ENCODE measurements around the gene KRT72. TPM values are rescaled to one million over a fixed set of nuclear protein-coding genes. Genes with fewer than 3 reads are reported as not detected.
A peak's percentile ranks its signal among the peaks of the same experiment; 100 is the strongest.

Gene KRT72
- total RNA-seq, 5 donors from 2014 or later (not counting 1 experiment from before 2014, with no cell fraction given), result 10.1 to 52.7 (median 28.7) TPM

- H3K27me3 ChIP-seq (replicated peaks in 1 of 2; ENCODE audit: control insufficient read depth in 2 of 2, extremely low read depth in 1 of 2, insufficient read depth in 2 of 2, low read length in 1 of 2), result peaks cover 0 to 7% of the 10 kb centered on the region in 2 experiments
- peak overlapping the region in 1 of 2 donors; percentile 39 for H3K27ac Mint-ChIP-seq
- peaks cover 5 to 35% (median 9%) of the 10 kb centered on the region in 3 donors for H3K4me1 Mint-ChIP-seq
- no peaks in the 10 kb centered on the region for H3K36me3 ChIP-seq (ENCODE audit: control insufficient read depth in 2 of 2, extremely low read depth in 1 of 2, insufficient read depth in 1 of 2, low read length in 1 of 2)
- no peak overlapping the region for H3K27ac ChIP-seq (ENCODE audit: low read length)
- ChIA-PET CTCF (interaction anchor here (0.6 to 1.1 kb wide), 2 partner anchors 20 to 405 kb away, joined by 3 to 8 read pairs; no protein-coding TSS in a partner anchor), POLR2A (no interaction called here)
- ATAC-seq (replicated peaks in 1 of 4) (no peak), DNase-seq (peak in 1 of 35 experiments; percentile 15)
- no peaks in the 10 kb centered on the region for H3K9me3 Mint-ChIP-seq
- peaks cover 0 to 57% of the 10 kb centered on the region in 2 experiments for H3K4me1 ChIP-seq (ENCODE audit: control insufficient read depth in 1 of 2, extremely low read depth in 1 of 2, insufficient read depth in 2 of 2, low read length in 2 of 2)
- no peak overlapping the region for H3K4me3 Mint-ChIP-seq
- H3K36me3 Mint-ChIP-seq, result no peaks in the 10 kb centered on the region
- H3K9me3 ChIP-seq, result no peaks in the 10 kb centered on the region
- WGBS (ENCODE audit: insufficient coverage), result 63% methylated on average over 4 of the region's 4 CpGs
- H3K27me3 Mint-ChIP-seq, result peaks cover 19 to 20% of the 10 kb centered on the region in 2 donors
- H3K4me3 ChIP-seq (ENCODE audit: control insufficient read depth in 1 of 2, extremely low read depth in 1 of 2, low read length in 1 of 2), result no peak overlapping the region
Observed at GRCh38 chr12:52559979-52560378, 41.3 kb downstream of the KRT72 start.

- Histone ChIP-seq H3K4me1 (ENCODE audit: control insufficient read depth in 1 of 2, extremely low read depth in 1 of 2, insufficient read depth in 2 of 2, low read length in 2 of 2) (peaks cover 0 to 67% of the 10 kb centered on the region in 2 experiments), H3K9me3 (no peaks in the 10 kb centered on the region), H3K36me3 (ENCODE audit: control insufficient read depth in 2 of 2, extremely low read depth in 1 of 2, insufficient read depth in 1 of 2, low read length in 1 of 2) (no peaks in the 10 kb centered on the region), H3K4me3 (ENCODE audit: control insufficient read depth in 1 of 2, extremely low read depth in 1 of 2, low read length in 1 of 2) (no peak overlapping the region), H3K27ac (ENCODE audit: low read length) (peak overlapping the region; percentile 27), H3K27me3 (replicated peaks in 1 of 2; ENCODE audit: control insufficient read depth in 2 of 2, extremely low read depth in 1 of 2, insufficient read depth in 2 of 2, low read length in 1 of 2) (peaks cover 0 to 5% of the 10 kb centered on the region in 2 experiments)
- WGBS (ENCODE audit: insufficient coverage), result 50% methylated on average over 2 of the region's 8 CpGs
- H3K27me3 Mint-ChIP-seq, result peaks cover 15 to 26% of the 10 kb centered on the region in 2 donors
- H3K27ac Mint-ChIP-seq, result peak overlapping the region in 1 of 2 donors; percentile 32
- DNase-seq (peak in 2 of 35 experiments; percentile 12 to 44), ATAC-seq (replicated peaks in 1 of 4) (peak in 1 of 4 experiments; percentile 32)
- CTCF ChIA-PET, result no interaction called here
- POLR2A ChIA-PET, result no interaction called here
- no peaks in the 10 kb centered on the region for H3K36me3 Mint-ChIP-seq
- H3K9me3 Mint-ChIP-seq, result no peaks in the 10 kb centered on the region
- no peak overlapping the region for H3K4me3 Mint-ChIP-seq
- peaks cover 5 to 35% (median 9%) of the 10 kb centered on the region in 3 donors for H3K4me1 Mint-ChIP-seq
Observed at GRCh38 chr12:52558781-52559445, 42.4 kb downstream of the KRT72 start.

GRCh38 chr12:52557476-52557875 is 43.8 kb downstream of the KRT72 start:
- ChIA-PET CTCF (no interaction called here), POLR2A (no interaction called here)
- H3K27me3 ChIP-seq (replicated peaks in 1 of 2; ENCODE audit: control insufficient read depth in 2 of 2, extremely low read depth in 1 of 2, insufficient read depth in 2 of 2, low read length in 1 of 2), result peaks cover 0 to 10% of the 10 kb centered on the region in 2 experiments
- Mint-ChIP-seq H3K27me3 (peaks cover 15 to 26% of the 10 kb centered on the region in 2 donors), H3K27ac (no peak overlapping the region), H3K9me3 (no peaks in the 10 kb centered on the region), H3K4me1 (peaks cover 5 to 35% (median 9%) of the 10 kb centered on the region in 3 donors), H3K36me3 (no peaks in the 10 kb centered on the region), H3K4me3 (no peak overlapping the region)
- no peaks in the 10 kb centered on the region for H3K36me3 ChIP-seq (ENCODE audit: control insufficient read depth in 2 of 2, extremely low read depth in 1 of 2, insufficient read depth in 1 of 2, low read length in 1 of 2)
- H3K4me1 ChIP-seq (ENCODE audit: control insufficient read depth in 1 of 2, extremely low read depth in 1 of 2, insufficient read depth in 2 of 2, low read length in 2 of 2), result peaks cover 0 to 76% of the 10 kb centered on the region in 2 experiments
- WGBS (ENCODE audit: insufficient coverage), result no CpG with 5 or more reads among the region's 2 CpGs
- DNase-seq (peak in 1 of 35 experiments; percentile 18), ATAC-seq (replicated peaks in 1 of 4) (no peak)
- H3K4me3 ChIP-seq (ENCODE audit: control insufficient read depth in 1 of 2, extremely low read depth in 1 of 2, low read length in 1 of 2), result no peak overlapping the region
- no peaks in the 10 kb centered on the region for H3K9me3 ChIP-seq
- peak overlapping the region; percentile 53 for H3K27ac ChIP-seq (ENCODE audit: low read length)

- H3K4me1 ChIP-seq (ENCODE audit: control insufficient read depth in 1 of 2, extremely low read depth in 1 of 2, insufficient read depth in 2 of 2, low read length in 2 of 2), result peaks cover 0 to 72% of the 10 kb centered on the region in 2 experiments
- Mint-ChIP-seq H3K9me3 (no peaks in the 10 kb centered on the region), H3K4me3 (no peak overlapping the region), H3K36me3 (no peaks in the 10 kb centered on the region), H3K27me3 (peaks cover 24 to 34% of the 10 kb centered on the region in 2 donors), H3K27ac (no peak overlapping the region), H3K4me1 (peaks cover 5 to 35% (median 9%) of the 10 kb centered on the region in 3 donors)
- POLR2A ChIA-PET, result no interaction called here
- H3K27me3 ChIP-seq (replicated peaks in 1 of 2; ENCODE audit: control insufficient read depth in 2 of 2, extremely low read depth in 1 of 2, insufficient read depth in 2 of 2, low read length in 1 of 2), result peaks cover 0 to 19% of the 10 kb centered on the region in 2 experiments
- peak in 3 of 35 experiments; percentile 15 to 60 (median 30) for DNase-seq
- no peaks in the 10 kb centered on the region for H3K36me3 ChIP-seq (ENCODE audit: control insufficient read depth in 2 of 2, extremely low read depth in 1 of 2, insufficient read depth in 1 of 2, low read length in 1 of 2)
- no peak overlapping the region for H3K4me3 ChIP-seq (ENCODE audit: control insufficient read depth in 1 of 2, extremely low read depth in 1 of 2, low read length in 1 of 2)
- peak in 2 of 4 experiments; percentile 34 to 45 for ATAC-seq (replicated peaks in 1 of 4)
- no peaks in the 10 kb centered on the region for H3K9me3 ChIP-seq
- CTCF ChIA-PET, result no interaction called here
- WGBS (ENCODE audit: insufficient coverage), result 18% methylated on average over 3 of the region's 6 CpGs
- H3K27ac ChIP-seq (ENCODE audit: low read length), result peak overlapping the region; percentile 23
Observed at GRCh38 chr12:52555577-52555976, 45.7 kb downstream of the KRT72 start.

GRCh38 chr12:52552681-52553195 is 48.5 kb downstream of the KRT72 start, which contains the start of gene KRT71:
Gene KRT71, minus strand, starts transcription at chr12:52553145. Its CDS starts 68 bp downstream, at chr12:52553077.
- ChIA-PET CTCF (no interaction called here), POLR2A (no interaction called here)
- H3K27me3 Mint-ChIP-seq, result peaks cover 16 to 21% of the 10 kb centered on the region in 2 donors
- H3K27me3 ChIP-seq (replicated peaks in 1 of 2; ENCODE audit: control insufficient read depth in 2 of 2, extremely low read depth in 1 of 2, insufficient read depth in 2 of 2, low read length in 1 of 2), result peaks cover 0 to 22% of the 10 kb centered on the region in 2 experiments
- H3K27ac Mint-ChIP-seq, result peak within 1 kb of the TSS in 1 of 2 donors; percentile 1
- H3K27ac ChIP-seq (ENCODE audit: low read length), result no peak within 1 kb of the TSS
- H3K36me3 ChIP-seq (ENCODE audit: control insufficient read depth in 2 of 2, extremely low read depth in 1 of 2, insufficient read depth in 1 of 2, low read length in 1 of 2), result no peaks in the 10 kb centered on the region
- no peak for ATAC-seq (replicated peaks in 1 of 4)
- H3K9me3 ChIP-seq, result no peaks in the 10 kb centered on the region
- WGBS (ENCODE audit: insufficient coverage), result 83% methylated on average over 14 of the region's 14 CpGs
- no peaks in the 10 kb centered on the region for H3K36me3 Mint-ChIP-seq
- H3K9me3 Mint-ChIP-seq, result no peaks in the 10 kb centered on the region
- no peak for DNase-seq
- H3K4me1 Mint-ChIP-seq, result peaks cover 5 to 18% (median 9%) of the 10 kb centered on the region in 3 donors
- peaks cover 0 to 45% of the 10 kb centered on the region in 2 experiments for H3K4me1 ChIP-seq (ENCODE audit: control insufficient read depth in 1 of 2, extremely low read depth in 1 of 2, insufficient read depth in 2 of 2, low read length in 2 of 2)
- no peak within 1 kb of the TSS for H3K4me3 ChIP-seq (ENCODE audit: control insufficient read depth in 1 of 2, extremely low read depth in 1 of 2, low read length in 1 of 2)
- H3K4me3 Mint-ChIP-seq, result no peak within 1 kb of the TSS

GRCh38 chr12:52552055-52552454 is 49.2 kb downstream of the KRT72 start:
- peaks cover 0 to 22% of the 10 kb centered on the region in 2 experiments for H3K27me3 ChIP-seq (replicated peaks in 1 of 2; ENCODE audit: control insufficient read depth in 2 of 2, extremely low read depth in 1 of 2, insufficient read depth in 2 of 2, low read length in 1 of 2)
- H3K27ac ChIP-seq (ENCODE audit: low read length), result no peak overlapping the region
- ATAC-seq (replicated peaks in 1 of 4) (no peak), DNase-seq (no peak)
- no peaks in the 10 kb centered on the region for H3K9me3 Mint-ChIP-seq
- no peaks in the 10 kb centered on the region for H3K36me3 ChIP-seq (ENCODE audit: control insufficient read depth in 2 of 2, extremely low read depth in 1 of 2, insufficient read depth in 1 of 2, low read length in 1 of 2)
- peaks cover 13 to 18% of the 10 kb centered on the region in 2 donors for H3K27me3 Mint-ChIP-seq
- no peaks in the 10 kb centered on the region for H3K36me3 Mint-ChIP-seq
- H3K27ac Mint-ChIP-seq, result no peak overlapping the region
- ChIA-PET POLR2A (no interaction called here), CTCF (no interaction called here)
- peaks cover 0 to 39% of the 10 kb centered on the region in 2 experiments for H3K4me1 ChIP-seq (ENCODE audit: control insufficient read depth in 1 of 2, extremely low read depth in 1 of 2, insufficient read depth in 2 of 2, low read length in 2 of 2)
- no peak overlapping the region for H3K4me3 ChIP-seq (ENCODE audit: control insufficient read depth in 1 of 2, extremely low read depth in 1 of 2, low read length in 1 of 2)
- WGBS (ENCODE audit: insufficient coverage), result 35% methylated on average over 5 of the region's 5 CpGs
- no peak overlapping the region for H3K4me3 Mint-ChIP-seq
- peaks cover 0 to 17% (median 9%) of the 10 kb centered on the region in 3 donors for H3K4me1 Mint-ChIP-seq
- no peaks in the 10 kb centered on the region for H3K9me3 ChIP-seq
